Mammary epithelial cell (primary cell): ENCODE measurements around the gene PTPRO.

Experiments
- EZH2 ChIP-seq: IDR thresholded peaks from 2 replicates; pipeline ENCODE4 v1.6.1; 2012; ENCODE audit warnings: low read length, inconsistent platforms, borderline replicate concordance
- TF ChIP-seq, protein P1 (sequence below), 2 donors: IDR thresholded peaks in 1 of 2; conservative IDR thresholded peaks in 1 of 2; 2 replicates each; pipeline ENCODE4 v1.5.1; 2011 to 2012; ENCODE audit warnings: inconsistent platforms in 2 of 2, low read length in 2 of 2, mild to moderate bottlenecking in 2 of 2, control low read depth in 1 of 2, low read depth in 1 of 2; ENCODE audit not compliant: insufficient read depth in 1 of 2; ENCODE audit errors: extremely low read depth in 1 of 2

DNA sequence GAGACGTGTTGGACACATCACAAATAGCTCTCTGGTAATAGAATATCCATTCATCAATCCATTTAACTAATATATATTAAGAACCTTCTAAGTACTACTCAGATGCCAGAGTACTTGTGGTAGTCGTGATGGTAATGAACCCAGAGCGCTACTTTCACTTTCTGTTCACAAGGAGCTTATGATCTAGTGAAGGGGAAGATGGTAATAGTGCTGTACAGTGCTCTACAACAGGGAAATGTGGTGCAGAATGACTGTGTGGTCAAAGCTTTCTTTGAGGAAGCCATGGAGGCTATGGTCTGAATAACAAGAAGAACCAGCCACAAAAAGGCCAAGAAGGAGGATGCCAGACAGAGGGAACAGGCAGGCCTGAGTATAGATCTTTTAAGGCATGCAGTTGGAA is 212.0 kb downstream of the PTPRO start:
- TF ChIP-seq, protein P1, sequence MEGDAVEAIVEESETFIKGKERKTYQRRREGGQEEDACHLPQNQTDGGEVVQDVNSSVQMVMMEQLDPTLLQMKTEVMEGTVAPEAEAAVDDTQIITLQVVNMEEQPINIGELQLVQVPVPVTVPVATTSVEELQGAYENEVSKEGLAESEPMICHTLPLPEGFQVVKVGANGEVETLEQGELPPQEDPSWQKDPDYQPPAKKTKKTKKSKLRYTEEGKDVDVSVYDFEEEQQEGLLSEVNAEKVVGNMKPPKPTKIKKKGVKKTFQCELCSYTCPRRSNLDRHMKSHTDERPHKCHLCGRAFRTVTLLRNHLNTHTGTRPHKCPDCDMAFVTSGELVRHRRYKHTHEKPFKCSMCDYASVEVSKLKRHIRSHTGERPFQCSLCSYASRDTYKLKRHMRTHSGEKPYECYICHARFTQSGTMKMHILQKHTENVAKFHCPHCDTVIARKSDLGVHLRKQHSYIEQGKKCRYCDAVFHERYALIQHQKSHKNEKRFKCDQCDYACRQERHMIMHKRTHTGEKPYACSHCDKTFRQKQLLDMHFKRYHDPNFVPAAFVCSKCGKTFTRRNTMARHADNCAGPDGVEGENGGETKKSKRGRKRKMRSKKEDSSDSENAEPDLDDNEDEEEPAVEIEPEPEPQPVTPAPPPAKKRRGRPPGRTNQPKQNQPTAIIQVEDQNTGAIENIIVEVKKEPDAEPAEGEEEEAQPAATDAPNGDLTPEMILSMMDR (conservative IDR thresholded peaks at IDR 0.05 in 1 of 2, IDR thresholded peaks at IDR 0.05 in 1 of 2; ENCODE audit: extremely low read depth in 1 of 2, insufficient read depth in 1 of 2, low read depth in 1 of 2, low read length in 2 of 2) = no peak
- no peak for TF ChIP-seq EZH2
